Glutamatergic neuron (in vitro differentiated cells): ENCODE measurements around the gene EXOG. TPM values are rescaled to one million over a fixed set of nuclear protein-coding genes. Genes with fewer than 3 reads are reported as not detected.

Experiments
- DNase-seq: peaks from one replicate; pipeline ENCODE4 v3.0.0; 2022
- H3K27ac Mint-ChIP-seq: one replicate; pipeline ENCODE4 v1.8.0; 2020; ENCODE audit warnings: mild to moderate bottlenecking, mixed read lengths, inconsistent platforms; ENCODE audit not compliant: unreplicated experiment
- H3K27me3 Mint-ChIP-seq: one replicate; pipeline ENCODE4 v1.8.0; 2020; ENCODE audit warnings: mild to moderate bottlenecking, moderate library complexity, mixed read lengths, inconsistent platforms; ENCODE audit not compliant: unreplicated experiment
- H3K36me3 Mint-ChIP-seq: one replicate; pipeline ENCODE4 v1.8.0; 2020; ENCODE audit warnings: mild to moderate bottlenecking, mixed read lengths, inconsistent platforms; ENCODE audit not compliant: unreplicated experiment
- H3K4me1 Mint-ChIP-seq: one replicate; pipeline ENCODE4 v1.8.0; 2020; ENCODE audit warnings: mild to moderate bottlenecking, low read depth, mixed read lengths, inconsistent platforms; ENCODE audit not compliant: unreplicated experiment
- H3K4me3 Mint-ChIP-seq: one replicate; pipeline ENCODE4 v1.8.0; 2020; ENCODE audit warnings: mild to moderate bottlenecking, mixed read lengths, inconsistent platforms; ENCODE audit not compliant: unreplicated experiment
- H3K9me3 Mint-ChIP-seq: one replicate; pipeline ENCODE4 v1.8.0; 2020; ENCODE audit warnings: mild to moderate bottlenecking, moderate library complexity, mixed read lengths, inconsistent platforms; ENCODE audit not compliant: unreplicated experiment
- CTCF ChIP-seq: fragments of 200-600 bp; sonication (generic); IDR thresholded peaks from one replicate; pipeline ENCODE4 v1.5.0; 2021; ENCODE audit not compliant: partially characterized antibody, unreplicated experiment
- total RNA-seq: library from RNA; stranded (reverse); fragmentation: NEBNext Ultra II Directional; extraction: Animal tissue kit (Norgen Biotek cat#: 25700); gene quantifications from one replicate; pipeline ENCODE4 v1.2.1, GENCODE V29; 2021; ENCODE audit not compliant: unreplicated experiment

EXOG gene
- total RNA-seq, 1 donor from 2014 or later, result 20.9 TPM

GRCh38 chr3:38567498-38567897 lies 71.4 kb downstream of the EXOG start:
- Mint-ChIP-seq H3K27me3 (peaks cover 2% of the 10 kb centered on the region), H3K27ac (no peak overlapping the region), H3K9me3 (no peaks in the 10 kb centered on the region), H3K4me1 (no peaks in the 10 kb centered on the region), H3K4me3 (no peak overlapping the region), H3K36me3 (peaks cover 4% of the 10 kb centered on the region)
- DNase-seq, result no peak
- no peak for TF ChIP-seq CTCF

- Mint-ChIP-seq H3K36me3 (peaks cover 6% of the 10 kb centered on the region), H3K9me3 (peaks cover 1% of the 10 kb centered on the region), H3K27me3 (peaks cover 4% of the 10 kb centered on the region), H3K4me3 (no peak overlapping the region), H3K4me1 (no peaks in the 10 kb centered on the region), H3K27ac (no peak overlapping the region)
- no peak for TF ChIP-seq CTCF
- DNase-seq, result no peak
Measured at GRCh38 chr3:38573111-38573510, 77.0 kb downstream of the EXOG start.

GRCh38 chr3:38573556-38573955 lies 77.4 kb downstream of the EXOG start:
- no peak overlapping the region for H3K4me3 Mint-ChIP-seq
- H3K27me3 Mint-ChIP-seq, result peaks cover 4% of the 10 kb centered on the region
- H3K27ac Mint-ChIP-seq, result no peak overlapping the region
- H3K9me3 Mint-ChIP-seq, result peaks cover 1% of the 10 kb centered on the region
- peaks cover 6% of the 10 kb centered on the region for H3K36me3 Mint-ChIP-seq
- H3K4me1 Mint-ChIP-seq, result no peaks in the 10 kb centered on the region
- DNase-seq, result no peak
- no peak for TF ChIP-seq CTCF

GRCh38 chr3:38574411-38575278 lies 78.5 kb downstream of the EXOG start:
- H3K27ac Mint-ChIP-seq, result no peak overlapping the region
- H3K9me3 Mint-ChIP-seq, result peaks cover 1% of the 10 kb centered on the region
- H3K36me3 Mint-ChIP-seq, result peaks cover 6% of the 10 kb centered on the region
- no peaks in the 10 kb centered on the region for H3K4me1 Mint-ChIP-seq
- H3K27me3 Mint-ChIP-seq, result peaks cover 4% of the 10 kb centered on the region
- no peak for DNase-seq
- H3K4me3 Mint-ChIP-seq, result no peak overlapping the region
- no peak for TF ChIP-seq CTCF

GRCh38 chr3:38575279-38575843 lies 79.2 kb downstream of the EXOG start:
- TF ChIP-seq CTCF, result no peak
- Mint-ChIP-seq H3K4me1 (no peaks in the 10 kb centered on the region), H3K9me3 (peaks cover 1% of the 10 kb centered on the region), H3K36me3 (peaks cover 6% of the 10 kb centered on the region), H3K27ac (no peak overlapping the region), H3K4me3 (no peak overlapping the region), H3K27me3 (peaks cover 4% of the 10 kb centered on the region)
- DNase-seq, result no peak
